ENCODE measurements around the gene CYB5A.

Gene CYB5A

GRCh38 chr18:74250131-74250530 is 41.6 kb downstream of the CYB5A start:
- no peaks in the 10 kb centered on the region for H3K9me3 Mint-ChIP-seq
- H3K4me1 Mint-ChIP-seq = peaks cover 7% of the 10 kb centered on the region
- H3K36me3 Mint-ChIP-seq = peaks cover 13% of the 10 kb centered on the region
- no peak for DNase-seq (ENCODE audit: low spot score in 2 of 2)
- peak overlapping the region; percentile 14 for H3K27ac Mint-ChIP-seq
- ATAC-seq = no peak
- no peak overlapping the region for H3K4me3 Mint-ChIP-seq

- Mint-ChIP-seq H3K36me3 (peaks cover 13% of the 10 kb centered on the region), H3K4me1 (peaks cover 7% of the 10 kb centered on the region), H3K27ac (peak overlapping the region; percentile 14), H3K9me3 (no peaks in the 10 kb centered on the region), H3K4me3 (no peak overlapping the region)
- no peak for ATAC-seq
- DNase-seq (ENCODE audit: low spot score in 2 of 2) = no peak
Observed at GRCh38 chr18:74249181-74249968, 42.4 kb downstream of the CYB5A start.

GRCh38 chr18:74248595-74248994 is 43.2 kb downstream of the CYB5A start:
- Mint-ChIP-seq H3K27ac (peak overlapping the region; percentile 14), H3K4me1 (peaks cover 7% of the 10 kb centered on the region), H3K9me3 (no peaks in the 10 kb centered on the region), H3K4me3 (no peak overlapping the region), H3K36me3 (peaks cover 11% of the 10 kb centered on the region)
- peak; percentile 55 for ATAC-seq
- no peak for DNase-seq (ENCODE audit: low spot score in 2 of 2)

- Mint-ChIP-seq H3K36me3 (peaks cover 7% of the 10 kb centered on the region), H3K4me3 (no peak overlapping the region), H3K9me3 (no peaks in the 10 kb centered on the region), H3K4me1 (peaks cover 7% of the 10 kb centered on the region), H3K27ac (no peak overlapping the region)
- DNase-seq (ENCODE audit: low spot score in 2 of 2) = no peak
- ATAC-seq = no peak
Observed at GRCh38 chr18:74248189-74248588, 43.6 kb downstream of the CYB5A start.

- no peaks in the 10 kb centered on the region for H3K9me3 Mint-ChIP-seq
- DNase-seq (ENCODE audit: low spot score in 2 of 2) = no peak
- ATAC-seq = no peak
- no peak overlapping the region for H3K4me3 Mint-ChIP-seq
- H3K27ac Mint-ChIP-seq = no peak overlapping the region
- no peaks in the 10 kb centered on the region for H3K4me1 Mint-ChIP-seq
- H3K36me3 Mint-ChIP-seq = no peaks in the 10 kb centered on the region
Observed at GRCh38 chr18:74244554-74244953, 47.2 kb downstream of the CYB5A start.

- Mint-ChIP-seq H3K4me3 (no peak overlapping the region), H3K9me3 (no peaks in the 10 kb centered on the region), H3K36me3 (no peaks in the 10 kb centered on the region), H3K27ac (no peak overlapping the region), H3K4me1 (no peaks in the 10 kb centered on the region)
- ATAC-seq (no peak), DNase-seq (ENCODE audit: low spot score in 2 of 2) (no peak)
Observed at GRCh38 chr18:74243127-74243526, 48.6 kb downstream of the CYB5A start.

GRCh38 chr18:74242438-74243096 is 49.2 kb downstream of the CYB5A start:
- no peaks in the 10 kb centered on the region for H3K4me1 Mint-ChIP-seq
- H3K9me3 Mint-ChIP-seq = no peaks in the 10 kb centered on the region
- H3K4me3 Mint-ChIP-seq = no peak overlapping the region
- no peak overlapping the region for H3K27ac Mint-ChIP-seq
- no peak for DNase-seq (ENCODE audit: low spot score in 2 of 2)
- no peak for ATAC-seq
- H3K36me3 Mint-ChIP-seq = no peaks in the 10 kb centered on the region

GRCh38 chr18:74241970-74242369 is 49.8 kb downstream of the CYB5A start:
- Mint-ChIP-seq H3K27ac (no peak overlapping the region), H3K36me3 (no peaks in the 10 kb centered on the region), H3K4me1 (no peaks in the 10 kb centered on the region), H3K4me3 (no peak overlapping the region), H3K9me3 (no peaks in the 10 kb centered on the region)
- ATAC-seq = no peak
- no peak for DNase-seq (ENCODE audit: low spot score in 2 of 2)

GRCh38 chr18:74241426-74241825 is 50.3 kb downstream of the CYB5A start:
- ATAC-seq (no peak), DNase-seq (ENCODE audit: low spot score in 2 of 2) (no peak)
- no peak overlapping the region for H3K27ac Mint-ChIP-seq
- no peaks in the 10 kb centered on the region for H3K36me3 Mint-ChIP-seq
- H3K4me3 Mint-ChIP-seq = no peak overlapping the region
- H3K9me3 Mint-ChIP-seq = no peaks in the 10 kb centered on the region
- no peaks in the 10 kb centered on the region for H3K4me1 Mint-ChIP-seq

- Mint-ChIP-seq H3K36me3 (no peaks in the 10 kb centered on the region), H3K27ac (no peak overlapping the region), H3K9me3 (no peaks in the 10 kb centered on the region), H3K4me3 (no peak overlapping the region), H3K4me1 (no peaks in the 10 kb centered on the region)
- ATAC-seq (no peak), DNase-seq (ENCODE audit: low spot score in 2 of 2) (no peak)
Observed at GRCh38 chr18:74239567-74239966, 52.2 kb downstream of the CYB5A start.

GRCh38 chr18:74234326-74235171 is 57.2 kb downstream of the CYB5A start:
- DNase-seq (ENCODE audit: low spot score in 2 of 2) (no peak), ATAC-seq (no peak)
- H3K4me1 Mint-ChIP-seq = no peaks in the 10 kb centered on the region
- no peaks in the 10 kb centered on the region for H3K36me3 Mint-ChIP-seq
- H3K4me3 Mint-ChIP-seq = no peak overlapping the region
- no peaks in the 10 kb centered on the region for H3K9me3 Mint-ChIP-seq
- H3K27ac Mint-ChIP-seq = no peak overlapping the region

GRCh38 chr18:74233933-74234325 is 57.8 kb downstream of the CYB5A start:
- H3K4me1 Mint-ChIP-seq = no peaks in the 10 kb centered on the region
- no peak overlapping the region for H3K27ac Mint-ChIP-seq
- no peak for ATAC-seq

GRCh38 chr18:74230922-74231714 is 60.6 kb downstream of the CYB5A start:
- Mint-ChIP-seq H3K4me1 (no peaks in the 10 kb centered on the region), H3K4me3 (no peak overlapping the region), H3K27ac (no peak overlapping the region), H3K9me3 (no peaks in the 10 kb centered on the region), H3K36me3 (no peaks in the 10 kb centered on the region)
- ATAC-seq (no peak), DNase-seq (ENCODE audit: low spot score in 2 of 2) (no peak)

More at GRCh38 chr18:74233933-74234325, 57.8 kb downstream of the CYB5A start:
- Mint-ChIP-seq H3K36me3 (no peaks in the 10 kb centered on the region), H3K4me3 (no peak overlapping the region), H3K9me3 (no peaks in the 10 kb centered on the region)
- DNase-seq (ENCODE audit: low spot score in 2 of 2) = no peak

GRCh38 chr18:74229891-74230290 is 61.9 kb downstream of the CYB5A start:
- Mint-ChIP-seq H3K36me3 (no peaks in the 10 kb centered on the region), H3K4me1 (no peaks in the 10 kb centered on the region), H3K9me3 (no peaks in the 10 kb centered on the region), H3K27ac (no peak overlapping the region), H3K4me3 (no peak overlapping the region)
- ATAC-seq (no peak), DNase-seq (ENCODE audit: low spot score in 2 of 2) (no peak)

- no peaks in the 10 kb centered on the region for H3K4me1 Mint-ChIP-seq
- H3K4me3 Mint-ChIP-seq = no peak overlapping the region
- no peaks in the 10 kb centered on the region for H3K36me3 Mint-ChIP-seq
- no peak for DNase-seq (ENCODE audit: low spot score in 2 of 2)
- H3K27ac Mint-ChIP-seq = no peak overlapping the region
- no peaks in the 10 kb centered on the region for H3K9me3 Mint-ChIP-seq
- no peak for ATAC-seq
Observed at GRCh38 chr18:74229005-74229404, 62.8 kb downstream of the CYB5A start.

All from stimulated activated effector memory CD8-positive, alpha-beta T cell treated with anti-CD3 and anti-CD28 coated beads, Interleukin-12 subunit alpha, Interleukin-12 subunit beta, amount 100 ng/mL, for 72 hours (primary cell).